Memory B cell (primary cell): ENCODE data around the gene NFKBIL1.
"Not testable (repeated sequence)": the region's sequence is repeated elsewhere in the genome, so short reads cannot be mapped to it uniquely, and the experiment has no call there.

ENCODE experiments used
- ATAC-seq: fragments of 150-1000 bp; cut with Tn5 transposase; 2 replicates; pipeline ENCODE4 v1.10.0; 2021; ENCODE audit warnings: low read depth, mild to moderate bottlenecking, moderate library complexity
- DNase-seq, 2 donors: peaks; one replicate each; pipeline ENCODE4 v3.0.0; 2022; ENCODE audit warnings: low spot score in 2 of 2
- H3K27ac Mint-ChIP-seq: one replicate; pipeline ENCODE4 v1.8.0; 2022; ENCODE audit warnings: mild to moderate bottlenecking, moderate library complexity, mixed read lengths
- H3K27me3 Mint-ChIP-seq: one replicate; pipeline ENCODE4 v1.8.0; 2022; ENCODE audit warnings: mixed read lengths
- H3K36me3 Mint-ChIP-seq: one replicate; pipeline ENCODE4 v1.8.0; 2022; ENCODE audit warnings: mild to moderate bottlenecking, mixed read lengths
- H3K4me1 Mint-ChIP-seq: one replicate; pipeline ENCODE4 v1.8.0; 2022; ENCODE audit warnings: mixed read lengths
- H3K4me3 Mint-ChIP-seq: one replicate; pipeline ENCODE4 v1.8.0; 2022; ENCODE audit warnings: mild to moderate bottlenecking, moderate library complexity, mixed read lengths
- H3K9me3 Mint-ChIP-seq: one replicate; pipeline ENCODE4 v1.8.0; 2022; ENCODE audit warnings: mixed read lengths

NFKBIL1 gene

GRCh38 chr6:31543639-31544038 is 3.8 kb upstream of the NFKBIL1 start:
- H3K9me3 Mint-ChIP-seq: no peaks in the 10 kb centered on the region
- H3K27me3 Mint-ChIP-seq: no peaks in the 10 kb centered on the region
- H3K36me3 Mint-ChIP-seq: peaks cover 17% of the 10 kb centered on the region
- ATAC-seq: no peak
- peaks cover 34% of the 10 kb centered on the region for H3K4me1 Mint-ChIP-seq
- DNase-seq: no peak
- no peak overlapping the region for H3K27ac Mint-ChIP-seq
- H3K4me3 Mint-ChIP-seq: no peak overlapping the region

- DNase-seq (no peak), ATAC-seq (no peak)
- Mint-ChIP-seq H3K4me3 (no peak overlapping the region), H3K4me1 (peaks cover 29% of the 10 kb centered on the region), H3K27me3 (no peaks in the 10 kb centered on the region), H3K9me3 (no peaks in the 10 kb centered on the region), H3K36me3 (peaks cover 8% of the 10 kb centered on the region), H3K27ac (no peak overlapping the region)
Measured at GRCh38 chr6:31544676-31545075, 2.7 kb upstream of the NFKBIL1 start.

- ATAC-seq (no peak), DNase-seq (no peak)
- Mint-ChIP-seq H3K9me3 (no peaks in the 10 kb centered on the region), H3K4me3 (no peak overlapping the region), H3K27me3 (no peaks in the 10 kb centered on the region), H3K36me3 (peaks cover 3% of the 10 kb centered on the region), H3K4me1 (peaks cover 24% of the 10 kb centered on the region), H3K27ac (no peak overlapping the region)
Measured at GRCh38 chr6:31545291-31545690, 2.1 kb upstream of the NFKBIL1 start.

- H3K36me3 Mint-ChIP-seq: no peaks in the 10 kb centered on the region
- ATAC-seq (peak; percentile 45), DNase-seq (peak; percentile 74 to 86)
- no peaks in the 10 kb centered on the region for H3K9me3 Mint-ChIP-seq
- H3K27me3 Mint-ChIP-seq: no peaks in the 10 kb centered on the region
- peak within 1 kb of the TSS; percentile 89 for H3K27ac Mint-ChIP-seq
- H3K4me3 Mint-ChIP-seq: peak within 1 kb of the TSS; percentile 89
- peaks cover 23% of the 10 kb centered on the region for H3K4me1 Mint-ChIP-seq
Measured at GRCh38 chr6:31546339-31546957, 960 bp upstream of the NFKBIL1 start, which contains the start of gene ATP6V1G2. Gene ATP6V1G2 (minus strand): TSS chr6:31546608. CDS start chr6:31546559, 49 bp downstream.

GRCh38 chr6:31547727-31548543 is 527 bp downstream of the NFKBIL1 start:
- peaks cover 24% of the 10 kb centered on the region for H3K4me1 Mint-ChIP-seq
- no peak for DNase-seq
- no peak for ATAC-seq

GRCh38 chr6:31548544-31548873 is 1.1 kb downstream of the NFKBIL1 start:
- no peaks in the 10 kb centered on the region for H3K9me3 Mint-ChIP-seq
- no peaks in the 10 kb centered on the region for H3K36me3 Mint-ChIP-seq
- H3K4me3 Mint-ChIP-seq: no peak overlapping the region
- peaks cover 27% of the 10 kb centered on the region for H3K4me1 Mint-ChIP-seq
- DNase-seq (no peak), ATAC-seq (no peak)
- peak overlapping the region; percentile 89 for H3K27ac Mint-ChIP-seq
- no peaks in the 10 kb centered on the region for H3K27me3 Mint-ChIP-seq

More at GRCh38 chr6:31547727-31548543, 527 bp downstream of the NFKBIL1 start:
- Mint-ChIP-seq H3K36me3 (no peaks in the 10 kb centered on the region), H3K4me3 (peak overlapping the region; percentile 89), H3K9me3 (no peaks in the 10 kb centered on the region), H3K27me3 (no peaks in the 10 kb centered on the region), H3K27ac (peak overlapping the region; percentile 89)

GRCh38 chr6:31551371-31551770 is 4.0 kb downstream of the NFKBIL1 start:
- ATAC-seq (peak; percentile 30), DNase-seq (peak; percentile 62 to 67)
- Mint-ChIP-seq H3K27ac (peak overlapping the region; percentile 81), H3K4me1 (peaks cover 33% of the 10 kb centered on the region), H3K4me3 (peak overlapping the region; percentile 77)
- not testable (repeated sequence) for H3K36me3 Mint-ChIP-seq, H3K27me3 Mint-ChIP-seq, H3K9me3 Mint-ChIP-seq

GRCh38 chr6:31556307-31556706 is 8.9 kb downstream of the NFKBIL1 start:
- Mint-ChIP-seq H3K4me3 (no peak overlapping the region), H3K36me3 (no peaks in the 10 kb centered on the region), H3K27ac (peak overlapping the region; percentile 38), H3K4me1 (peaks cover 49% of the 10 kb centered on the region), H3K9me3 (no peaks in the 10 kb centered on the region), H3K27me3 (no peaks in the 10 kb centered on the region)
- ATAC-seq (no peak), DNase-seq (no peak)

- ATAC-seq: no peak
- no peaks in the 10 kb centered on the region for H3K27me3 Mint-ChIP-seq
- peaks cover 2% of the 10 kb centered on the region for H3K36me3 Mint-ChIP-seq
Measured at GRCh38 chr6:31557443-31558317, 10.3 kb downstream of the NFKBIL1 start.

GRCh38 chr6:31558318-31558625 is 10.9 kb downstream of the NFKBIL1 start:
- Mint-ChIP-seq H3K9me3 (no peaks in the 10 kb centered on the region), H3K36me3 (peaks cover 5% of the 10 kb centered on the region), H3K27me3 (no peaks in the 10 kb centered on the region), H3K27ac (peak overlapping the region; percentile 94), H3K4me3 (peak overlapping the region; percentile 90), H3K4me1 (peaks cover 57% of the 10 kb centered on the region)
- ATAC-seq: no peak
- no peak for DNase-seq

More at GRCh38 chr6:31557443-31558317, 10.3 kb downstream of the NFKBIL1 start:
- DNase-seq: no peak
- Mint-ChIP-seq H3K4me3 (peak overlapping the region; percentile 90), H3K4me1 (peaks cover 55% of the 10 kb centered on the region), H3K9me3 (no peaks in the 10 kb centered on the region), H3K27ac (peak overlapping the region; percentile 94)

- Mint-ChIP-seq H3K27me3 (no peaks in the 10 kb centered on the region), H3K36me3 (peaks cover 8% of the 10 kb centered on the region), H3K9me3 (no peaks in the 10 kb centered on the region), H3K4me3 (peak overlapping the region; percentile 90), H3K27ac (peak overlapping the region; percentile 94), H3K4me1 (peaks cover 59% of the 10 kb centered on the region)
- ATAC-seq (peak; percentile 77), DNase-seq (peak in 1 of 2 donors; percentile 70)
Measured at GRCh38 chr6:31558631-31559500, 11.5 kb downstream of the NFKBIL1 start.

GRCh38 chr6:31559606-31559957 is 12.2 kb downstream of the NFKBIL1 start:
- no peaks in the 10 kb centered on the region for H3K9me3 Mint-ChIP-seq
- no peaks in the 10 kb centered on the region for H3K27me3 Mint-ChIP-seq
- H3K4me3 Mint-ChIP-seq: peak overlapping the region; percentile 90
- DNase-seq (no peak), ATAC-seq (peak; percentile 17)
- peaks cover 60% of the 10 kb centered on the region for H3K4me1 Mint-ChIP-seq
- peak overlapping the region; percentile 94 for H3K27ac Mint-ChIP-seq
- peaks cover 10% of the 10 kb centered on the region for H3K36me3 Mint-ChIP-seq

- H3K27me3 Mint-ChIP-seq: no peaks in the 10 kb centered on the region
- ATAC-seq (peak; percentile 66), DNase-seq (peak in 1 of 2 donors; percentile 54)
- no peaks in the 10 kb centered on the region for H3K9me3 Mint-ChIP-seq
- H3K36me3 Mint-ChIP-seq: peaks cover 16% of the 10 kb centered on the region
- peak overlapping the region; percentile 94 for H3K27ac Mint-ChIP-seq
- peaks cover 63% of the 10 kb centered on the region for H3K4me1 Mint-ChIP-seq
- peak overlapping the region; percentile 90 for H3K4me3 Mint-ChIP-seq
Measured at GRCh38 chr6:31559958-31560696, 12.7 kb downstream of the NFKBIL1 start.
